ENCODE measurements around the gene CSAD. TPM values are rescaled to one million over a fixed set of nuclear protein-coding genes. Genes with fewer than 3 reads are reported as not detected.
"Not testable (repeated sequence)": the region's sequence is repeated elsewhere in the genome, so short reads cannot be mapped to it uniquely, and the experiment has no call there.

Gene CSAD
- total RNA-seq, 4 donors from 2014 or later: 7.2 to 33.6 (median 19.2) TPM

DNA sequence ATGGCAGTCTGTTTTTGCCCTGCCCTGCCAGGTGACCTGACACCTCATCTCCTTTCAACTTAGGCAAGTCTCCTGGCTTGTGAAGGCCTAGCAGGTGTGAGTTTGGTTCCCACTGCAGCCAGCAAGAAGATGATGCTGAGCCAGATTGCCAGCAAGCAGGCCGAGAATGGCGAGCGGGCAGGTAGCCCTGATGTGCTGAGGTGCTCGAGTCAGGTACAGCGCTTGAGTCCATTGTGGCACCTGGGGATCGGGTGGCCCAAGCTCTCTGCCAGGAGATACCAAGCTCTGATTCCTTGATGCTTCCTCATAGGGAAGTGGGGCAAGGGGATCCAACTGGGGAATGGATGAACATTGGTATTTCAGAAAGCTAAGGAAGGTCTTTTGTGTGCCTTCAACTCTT lies 4.1 kb upstream of the CSAD start:
- DNase-seq (ENCODE audit: low spot score in 2 of 2): peak in 1 of 2 donors; percentile 45
- no peak overlapping the region for H3K4me3 ChIP-seq (ENCODE audit: low read depth, poor library complexity, severe bottlenecking)
- WGBS, 2 donors: 93 to 96% methylated on average over 6 of the region's 6 CpGs
- TF ChIP-seq POLR2A (IDR thresholded peaks at IDR 0.05): no peak
- TF ChIP-seq, protein P1, sequence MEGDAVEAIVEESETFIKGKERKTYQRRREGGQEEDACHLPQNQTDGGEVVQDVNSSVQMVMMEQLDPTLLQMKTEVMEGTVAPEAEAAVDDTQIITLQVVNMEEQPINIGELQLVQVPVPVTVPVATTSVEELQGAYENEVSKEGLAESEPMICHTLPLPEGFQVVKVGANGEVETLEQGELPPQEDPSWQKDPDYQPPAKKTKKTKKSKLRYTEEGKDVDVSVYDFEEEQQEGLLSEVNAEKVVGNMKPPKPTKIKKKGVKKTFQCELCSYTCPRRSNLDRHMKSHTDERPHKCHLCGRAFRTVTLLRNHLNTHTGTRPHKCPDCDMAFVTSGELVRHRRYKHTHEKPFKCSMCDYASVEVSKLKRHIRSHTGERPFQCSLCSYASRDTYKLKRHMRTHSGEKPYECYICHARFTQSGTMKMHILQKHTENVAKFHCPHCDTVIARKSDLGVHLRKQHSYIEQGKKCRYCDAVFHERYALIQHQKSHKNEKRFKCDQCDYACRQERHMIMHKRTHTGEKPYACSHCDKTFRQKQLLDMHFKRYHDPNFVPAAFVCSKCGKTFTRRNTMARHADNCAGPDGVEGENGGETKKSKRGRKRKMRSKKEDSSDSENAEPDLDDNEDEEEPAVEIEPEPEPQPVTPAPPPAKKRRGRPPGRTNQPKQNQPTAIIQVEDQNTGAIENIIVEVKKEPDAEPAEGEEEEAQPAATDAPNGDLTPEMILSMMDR (IDR thresholded peaks at IDR 0.05): no peak
- intact Hi-C loops (cut with DNase I; ENCODE audit: low total_unique reads): no loop called here

DNA sequence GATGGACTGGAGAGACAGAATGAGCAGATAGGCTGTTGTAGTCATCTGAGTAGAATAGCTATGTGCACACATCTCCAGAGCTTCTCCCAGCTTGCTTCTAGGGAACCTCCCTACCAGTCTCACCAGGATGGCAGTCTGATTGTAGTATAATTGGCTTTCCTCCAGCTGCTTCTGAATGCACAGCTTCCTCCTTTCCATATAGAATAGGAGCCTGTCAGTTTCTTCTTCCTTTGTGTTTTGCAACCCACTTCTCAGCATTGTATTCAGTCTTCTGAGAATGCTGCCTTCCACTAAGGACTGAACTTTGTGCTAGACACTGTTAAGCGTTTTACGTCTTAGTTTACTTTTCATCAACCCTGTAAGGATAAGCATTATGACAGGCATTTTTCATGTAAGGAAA lies 2.2 kb upstream of the CSAD start:
- WGBS, 2 donors: 51 to 78% methylated on average over 2 of the region's 2 CpGs
- TF ChIP-seq POLR2A (IDR thresholded peaks at IDR 0.05): no peak
- TF ChIP-seq, protein P1 (IDR thresholded peaks at IDR 0.05): no peak
- no peak for DNase-seq (ENCODE audit: low spot score in 2 of 2)
- H3K4me3 ChIP-seq (ENCODE audit: low read depth, poor library complexity, severe bottlenecking): no peak overlapping the region
- intact Hi-C loops (cut with DNase I; ENCODE audit: low total_unique reads): no loop called here

DNA sequence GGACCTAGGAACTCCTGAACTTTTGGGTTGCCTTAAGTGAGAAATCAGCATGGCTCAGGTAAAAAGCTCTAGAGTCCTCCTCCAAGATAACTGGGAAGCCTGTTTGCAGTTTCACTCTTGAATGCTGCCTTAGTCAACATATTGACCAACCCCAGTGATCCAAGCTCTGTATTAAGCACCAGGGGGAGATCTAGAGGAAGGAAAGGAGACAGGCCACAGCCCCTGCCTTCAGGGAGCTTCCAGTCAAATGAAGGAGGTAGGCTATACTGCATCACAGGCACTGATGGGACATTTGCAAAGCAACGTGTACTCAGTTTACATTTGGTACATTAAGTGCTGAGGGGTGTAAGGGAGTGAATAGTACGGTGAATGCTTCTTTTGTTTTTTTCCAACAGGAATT lies 1.2 kb upstream of the CSAD start:
- TF ChIP-seq, protein P1 (IDR thresholded peaks at IDR 0.05): no peak
- no peak for TF ChIP-seq POLR2A (IDR thresholded peaks at IDR 0.05)
- DNase-seq (ENCODE audit: low spot score in 2 of 2): no peak
- 73 to 80% methylated on average over 2 of the region's 2 CpGs for WGBS, 2 donors
- intact Hi-C loops (cut with DNase I; ENCODE audit: low total_unique reads): no loop called here
- H3K4me3 ChIP-seq (ENCODE audit: low read depth, poor library complexity, severe bottlenecking): no peak overlapping the region

DNA sequence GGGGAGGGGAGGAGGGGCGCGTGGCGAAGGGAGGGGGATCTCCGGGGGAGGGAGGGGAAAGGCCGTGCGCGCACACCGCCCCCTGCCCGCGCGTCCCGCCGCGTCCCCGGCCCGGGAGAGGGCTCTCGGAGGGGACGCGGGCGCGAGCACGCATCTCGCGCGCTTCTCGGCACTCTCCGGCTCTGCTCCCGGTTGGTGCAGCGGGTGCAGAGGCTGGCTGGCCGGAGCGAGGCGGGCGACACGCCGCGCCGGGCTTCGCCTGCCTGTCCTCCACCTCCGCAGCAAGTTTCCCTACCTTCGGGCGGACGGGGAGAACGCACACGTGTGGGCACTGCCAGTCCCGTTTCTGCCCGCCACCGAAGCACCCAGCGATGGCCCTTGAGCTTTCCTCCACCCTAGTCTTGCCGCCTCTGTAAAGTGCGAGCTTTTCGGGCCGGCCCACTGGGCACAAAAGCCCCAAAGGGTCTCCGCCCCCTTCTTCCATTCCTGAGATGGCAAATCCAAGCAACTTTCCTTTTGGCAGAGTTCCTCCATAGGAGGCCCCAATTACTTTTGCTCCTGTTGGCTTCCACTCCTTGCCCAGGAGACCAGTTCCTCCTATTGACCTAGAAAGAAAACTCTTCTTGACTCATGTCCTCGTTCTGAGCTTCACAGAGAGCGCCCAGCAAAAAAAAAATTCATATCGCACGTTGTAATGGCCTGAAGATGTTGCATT lies 363 bp upstream of the CSAD start:
- peak overlapping the region; percentile 49 for H3K4me3 ChIP-seq (ENCODE audit: low read depth, poor library complexity, severe bottlenecking)
- no peak for TF ChIP-seq POLR2A (IDR thresholded peaks at IDR 0.05)
- TF ChIP-seq, protein P1 (IDR thresholded peaks at IDR 0.05): no peak
- intact Hi-C loops (cut with DNase I; ENCODE audit: low total_unique reads): no loop called here
- peak in 1 of 2 donors; percentile 42 for DNase-seq (ENCODE audit: low spot score in 2 of 2)
- 1% methylated on average over 23 to 56 of the region's 57 CpGs for WGBS, 2 donors

DNA sequence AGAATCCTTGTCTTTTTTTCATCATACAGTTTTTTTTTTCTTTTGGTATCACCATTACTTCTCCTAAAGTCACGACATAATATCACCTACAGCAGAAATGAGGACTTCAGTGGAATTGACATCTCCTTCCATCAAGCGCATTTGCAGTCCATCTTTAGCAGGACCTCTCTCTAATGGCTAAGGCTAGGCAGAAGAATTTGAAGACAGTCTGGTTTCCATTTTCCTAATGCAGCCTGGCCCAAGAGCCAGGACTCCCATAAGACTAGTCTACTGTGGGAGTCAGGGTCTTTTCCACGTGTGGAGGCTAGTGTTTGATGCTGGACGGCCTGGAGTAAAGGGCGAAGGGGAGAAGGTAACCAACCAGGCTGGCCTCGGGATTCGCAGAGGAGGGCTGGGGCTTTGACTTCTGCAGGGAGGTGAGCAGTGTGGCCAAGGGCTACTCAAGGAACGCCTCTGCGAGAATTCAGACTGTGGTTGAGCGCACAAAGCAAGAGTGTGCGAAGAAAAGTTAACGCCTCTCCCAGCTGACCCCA lies 972 bp downstream of the CSAD start:
- peak overlapping the region; percentile 49 for H3K4me3 ChIP-seq (ENCODE audit: low read depth, poor library complexity, severe bottlenecking)
- TF ChIP-seq, protein P1 (IDR thresholded peaks at IDR 0.05): no peak
- TF ChIP-seq POLR2A (IDR thresholded peaks at IDR 0.05): no peak
- DNase-seq (ENCODE audit: low spot score in 2 of 2): peak in 1 of 2 donors; percentile 88
- WGBS, 2 donors: 13 to 14% methylated on average over 12 of the region's 12 CpGs
- intact Hi-C loops (cut with DNase I; ENCODE audit: low total_unique reads): no loop called here

DNA sequence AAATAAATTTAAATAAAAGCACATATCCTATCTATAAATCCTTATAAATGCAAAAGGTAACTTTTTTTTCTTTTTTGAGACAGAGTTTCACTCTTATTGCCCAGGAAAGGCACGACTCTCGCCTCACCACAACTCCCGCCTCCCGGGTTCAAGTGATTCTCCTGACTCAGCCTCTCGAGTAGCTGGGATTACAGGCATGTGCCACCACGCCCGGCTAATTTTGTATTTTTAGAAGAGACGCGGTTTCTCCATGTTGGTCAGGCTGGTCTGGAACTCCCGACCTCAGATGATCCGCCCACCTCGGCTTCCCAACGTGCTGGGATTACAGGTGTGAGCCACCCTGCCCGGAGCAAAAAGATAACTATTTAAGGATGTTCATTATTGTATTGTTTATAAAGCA lies 1.9 kb downstream of the CSAD start:
- DNase-seq (ENCODE audit: low spot score in 2 of 2): peak in 1 of 2 donors; percentile 56
- H3K4me3 ChIP-seq (ENCODE audit: low read depth, poor library complexity, severe bottlenecking); intact Hi-C loops (cut with DNase I; ENCODE audit: low total_unique reads): not testable (repeated sequence)
- WGBS, 2 donors: 82 to 84% methylated on average over 14 of the region's 14 CpGs

DNA sequence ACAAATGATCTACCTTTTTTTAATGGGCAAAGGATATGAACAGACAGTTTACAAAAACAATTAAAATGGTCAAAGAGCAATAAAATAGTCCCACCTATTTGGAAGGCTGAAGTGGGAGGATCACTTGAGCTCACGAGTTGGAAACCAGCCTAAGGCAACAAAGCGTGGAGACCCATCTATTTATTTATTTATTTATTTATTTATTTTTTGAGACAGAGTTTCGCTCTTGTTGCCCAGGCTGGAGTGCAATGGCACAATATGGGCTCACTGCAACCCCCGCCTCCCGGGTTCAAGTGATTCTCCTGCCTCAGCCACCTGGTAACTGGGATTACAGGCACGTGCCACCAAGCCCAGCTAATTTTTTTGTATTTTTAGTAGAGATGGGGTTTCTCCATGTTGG lies 3.3 kb downstream of the CSAD start:
- intact Hi-C loops (cut with DNase I; ENCODE audit: low total_unique reads); H3K4me3 ChIP-seq (ENCODE audit: low read depth, poor library complexity, severe bottlenecking): not testable (repeated sequence)
- peak in 1 of 2 donors; percentile 45 for DNase-seq (ENCODE audit: low spot score in 2 of 2)
- WGBS, 2 donors: 90 to 92% methylated on average over 6 of the region's 6 CpGs
